Non-pigmented ciliary epithelial cell (primary cell): ENCODE data around the gene LRRK1.
A peak's percentile ranks its signal among the peaks of the same experiment; 100 is the strongest.

Source experiments
- DNase-seq: peaks from one replicate; pipeline ENCODE4 v3.0.0-alpha.2; 2010; ENCODE audit warnings: low read depth

Gene LRRK1

GRCh38 chr15:101024706-101025500, 105.7 kb downstream of the LRRK1 start:
- DNase-seq, result no peak

DNA sequence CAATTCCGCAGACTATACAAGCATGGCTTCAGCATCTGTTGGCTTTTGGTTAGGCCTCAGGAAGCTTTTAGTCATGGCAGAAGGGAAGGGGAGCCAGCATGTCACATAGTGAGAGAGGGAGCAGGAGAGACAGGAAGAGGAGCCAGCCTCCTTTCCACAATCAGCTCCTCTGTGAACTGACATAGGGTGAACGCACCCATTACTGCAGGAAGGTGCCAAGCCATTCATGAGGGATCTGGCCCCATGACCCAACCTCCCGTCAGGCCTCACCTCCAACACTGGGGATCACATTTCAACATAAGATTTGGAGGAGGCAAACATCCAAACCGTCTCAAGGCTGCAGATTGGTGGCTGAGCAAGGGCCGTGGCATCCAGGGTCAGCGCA, 106.3 kb downstream of the LRRK1 start:
- no peak for DNase-seq

- no peak for DNase-seq
Observed at GRCh38 chr15:101025896-101026631, 106.9 kb downstream of the LRRK1 start.

- DNase-seq, result no peak
Observed at GRCh38 chr15:101026656-101027272, 107.6 kb downstream of the LRRK1 start.

- no peak for DNase-seq
Observed at GRCh38 chr15:101027273-101027901, 108.2 kb downstream of the LRRK1 start.

GRCh38 chr15:101027920-101028319, 108.8 kb downstream of the LRRK1 start:
- DNase-seq, result no peak

DNA sequence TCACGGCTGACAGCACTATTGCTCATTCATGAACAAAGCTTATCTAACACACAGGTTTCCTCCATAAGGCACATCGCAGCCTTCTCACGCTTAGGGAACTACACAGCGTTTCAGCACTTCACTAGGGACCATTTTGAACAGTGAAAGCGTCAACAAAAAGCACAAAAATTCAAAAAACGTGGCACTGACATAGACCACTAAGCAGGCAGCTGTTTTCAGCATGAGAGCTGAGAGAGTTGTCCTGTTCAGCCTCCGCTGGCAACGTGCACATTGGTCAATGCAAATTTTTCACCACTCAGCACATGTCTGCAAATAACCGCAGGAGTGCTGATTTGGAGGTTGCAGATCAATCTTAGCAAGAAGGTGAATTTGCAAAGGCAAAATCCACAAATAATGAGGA, 109.2 kb downstream of the LRRK1 start:
- DNase-seq, result no peak

DNA sequence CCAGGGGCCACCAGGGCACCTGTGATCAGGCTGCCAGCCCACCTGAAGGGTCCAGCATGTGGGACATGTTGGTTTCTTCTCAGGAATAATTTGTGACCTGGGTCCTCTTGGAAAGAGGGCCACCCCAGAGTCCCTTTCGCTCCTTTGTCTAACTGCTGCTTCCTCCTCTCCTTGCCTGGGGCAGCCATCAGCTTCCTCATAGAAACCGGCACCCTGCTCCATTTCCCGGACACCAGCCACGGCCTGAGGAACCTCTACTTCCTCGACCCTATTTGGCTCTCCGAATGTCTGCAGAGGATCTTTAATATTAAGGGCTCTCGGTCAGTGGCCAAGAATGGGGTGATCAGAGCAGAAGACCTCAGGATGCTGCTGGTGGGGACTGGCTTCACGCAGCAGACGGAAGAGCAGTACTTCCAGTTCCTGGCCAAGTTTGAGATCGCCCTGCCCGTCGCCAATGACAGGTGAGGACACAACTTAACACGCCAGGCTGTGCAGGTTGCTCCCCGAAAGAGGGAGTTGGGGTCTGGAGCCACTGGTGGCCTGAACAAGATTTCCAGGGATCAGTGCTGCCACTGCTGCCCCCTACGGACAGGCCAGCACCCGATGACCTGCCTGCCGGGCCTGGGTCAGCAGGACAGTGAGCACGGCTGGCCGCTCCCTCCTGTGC, 109.7 kb downstream of the LRRK1 start:
- no peak for DNase-seq

GRCh38 chr15:101029971-101030661, 111.0 kb downstream of the LRRK1 start:
- no peak for DNase-seq

- DNase-seq, result no peak
Observed at GRCh38 chr15:101031213-101031612, 112.1 kb downstream of the LRRK1 start.

GRCh38 chr15:101033801-101034200, 114.6 kb downstream of the LRRK1 start:
- no peak for DNase-seq

DNA sequence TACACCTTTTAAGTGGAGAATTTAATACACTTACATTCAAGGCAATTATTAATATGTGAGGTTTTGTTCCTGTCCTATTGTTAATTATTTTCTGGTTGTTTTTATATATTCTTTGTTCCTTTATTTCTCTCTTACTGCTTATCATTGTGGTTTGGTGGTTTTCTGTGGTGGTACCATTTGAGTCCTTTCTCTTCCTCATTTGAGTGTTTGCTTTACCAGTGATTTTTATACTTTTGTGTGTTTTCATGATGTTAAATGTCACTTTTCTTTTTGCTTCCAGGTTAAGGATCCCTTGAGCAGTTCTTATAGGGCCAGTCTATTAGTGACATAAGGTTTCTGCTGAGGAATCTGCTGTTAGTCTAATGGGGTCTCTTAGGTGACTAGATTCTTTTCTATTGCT, 116.5 kb downstream of the LRRK1 start:
- DNase-seq, result no peak

DNA sequence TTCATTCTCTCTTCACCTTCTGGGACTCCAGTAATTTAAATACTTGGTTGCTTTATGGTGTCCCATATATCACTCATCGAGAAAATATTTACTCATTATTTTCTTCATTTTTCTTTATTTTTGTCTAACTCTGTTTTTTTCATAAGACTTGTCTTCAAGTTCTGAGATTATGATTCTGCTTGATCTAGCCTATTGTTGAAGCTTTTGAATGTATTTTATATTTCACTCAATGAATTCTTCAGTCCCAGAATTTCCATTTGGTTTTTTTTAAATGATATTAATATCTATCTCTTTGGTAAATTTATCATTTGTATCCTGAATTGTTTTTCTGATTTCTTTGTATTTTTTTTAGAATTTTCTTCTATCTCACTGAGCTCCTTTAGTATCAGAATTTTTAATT, 117.0 kb downstream of the LRRK1 start:
- DNase-seq, result no peak

DNA sequence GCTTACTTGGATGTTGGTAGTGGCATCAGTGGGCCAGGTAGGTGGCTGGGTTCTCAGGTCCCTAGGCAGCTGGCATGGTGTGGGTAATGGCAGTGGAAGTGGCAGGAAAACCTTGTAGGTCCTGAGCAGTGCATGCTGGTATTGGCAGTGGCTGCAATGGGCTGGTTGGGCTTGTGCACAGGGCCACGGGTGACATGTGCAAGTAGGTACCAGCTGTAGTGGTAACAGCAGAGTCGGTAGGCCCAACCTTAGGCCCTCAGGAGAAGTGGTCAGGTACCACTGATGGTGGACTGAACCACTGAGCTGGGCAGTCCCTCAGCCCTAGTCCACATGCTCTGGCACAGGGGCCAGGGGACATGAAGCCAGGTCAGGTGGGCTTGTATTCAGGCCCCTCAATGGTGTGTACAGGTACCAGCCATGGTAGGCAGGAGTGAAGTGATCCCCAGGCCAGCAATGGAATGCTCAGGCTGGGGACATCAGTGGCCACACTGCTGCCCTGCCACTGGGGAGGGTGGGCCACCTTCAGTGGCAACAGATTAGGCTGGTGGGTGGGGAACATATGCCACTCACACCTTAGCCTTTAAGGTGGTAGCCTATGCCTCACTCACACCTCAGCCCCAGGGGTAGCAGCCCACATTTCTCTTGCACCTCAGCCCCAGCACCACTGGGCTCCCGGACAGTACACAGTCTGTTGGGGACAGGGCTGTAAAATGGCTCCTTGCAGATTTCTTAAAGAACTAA, 118.1 kb downstream of the LRRK1 start:
- no peak for DNase-seq

DNA sequence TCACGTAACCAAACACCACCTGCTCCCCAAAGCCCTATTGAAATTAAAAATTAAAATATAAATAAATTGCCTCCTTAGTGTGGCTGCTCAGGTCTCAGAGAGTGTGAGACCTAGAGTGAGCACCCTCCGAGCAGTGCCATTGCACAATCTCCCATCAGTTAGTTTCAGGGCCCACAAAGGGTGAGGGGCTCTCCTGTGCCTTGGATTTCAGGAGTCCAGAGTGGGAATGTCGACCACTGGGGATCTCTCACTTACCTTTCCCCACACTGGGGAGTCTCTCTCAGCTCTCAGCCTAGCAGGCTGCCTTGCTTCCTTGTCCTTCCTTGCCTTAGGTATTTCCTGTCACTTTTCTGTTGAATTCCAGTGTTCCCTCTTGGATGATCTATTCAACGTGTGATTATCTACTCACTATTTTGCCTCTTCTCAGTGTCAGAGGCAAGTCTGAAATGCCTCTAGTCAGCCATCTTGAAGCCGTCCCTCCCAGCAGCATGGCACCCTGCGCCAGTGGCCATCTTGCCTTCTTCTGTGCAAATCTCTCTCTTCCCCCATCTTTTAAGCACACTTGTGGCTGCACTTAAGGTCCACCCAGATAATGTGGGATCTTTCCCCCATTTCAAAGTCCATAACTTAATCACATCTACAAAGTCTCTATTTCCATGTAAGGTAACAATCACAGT, 119.3 kb downstream of the LRRK1 start:
- no peak for DNase-seq

- peak; percentile 45 for DNase-seq
Observed at GRCh38 chr15:101039461-101039860, 120.3 kb downstream of the LRRK1 start.

DNA sequence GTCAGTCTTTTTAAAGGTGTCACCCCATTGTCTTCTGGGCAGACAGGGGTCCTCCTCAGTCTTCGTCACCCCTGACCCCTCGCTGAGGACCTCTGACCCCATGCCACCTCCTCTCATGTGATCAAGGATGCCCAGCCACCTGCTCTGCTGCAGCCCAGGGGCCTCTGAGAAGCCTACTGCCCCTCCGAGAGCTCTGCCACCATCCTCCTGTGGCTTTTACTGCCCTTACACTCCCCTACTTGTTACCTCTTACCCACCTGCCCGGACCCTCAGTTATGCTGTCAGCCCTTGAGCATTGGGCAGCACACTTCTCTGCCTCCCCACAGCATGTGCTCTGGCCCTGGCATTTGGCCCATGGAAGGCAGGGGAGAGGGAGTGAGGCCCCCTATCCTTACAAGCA, 123.2 kb downstream of the LRRK1 start:
- DNase-seq, result no peak

GRCh38 chr15:101043011-101043410, 123.9 kb downstream of the LRRK1 start:
- DNase-seq, result no peak

DNA sequence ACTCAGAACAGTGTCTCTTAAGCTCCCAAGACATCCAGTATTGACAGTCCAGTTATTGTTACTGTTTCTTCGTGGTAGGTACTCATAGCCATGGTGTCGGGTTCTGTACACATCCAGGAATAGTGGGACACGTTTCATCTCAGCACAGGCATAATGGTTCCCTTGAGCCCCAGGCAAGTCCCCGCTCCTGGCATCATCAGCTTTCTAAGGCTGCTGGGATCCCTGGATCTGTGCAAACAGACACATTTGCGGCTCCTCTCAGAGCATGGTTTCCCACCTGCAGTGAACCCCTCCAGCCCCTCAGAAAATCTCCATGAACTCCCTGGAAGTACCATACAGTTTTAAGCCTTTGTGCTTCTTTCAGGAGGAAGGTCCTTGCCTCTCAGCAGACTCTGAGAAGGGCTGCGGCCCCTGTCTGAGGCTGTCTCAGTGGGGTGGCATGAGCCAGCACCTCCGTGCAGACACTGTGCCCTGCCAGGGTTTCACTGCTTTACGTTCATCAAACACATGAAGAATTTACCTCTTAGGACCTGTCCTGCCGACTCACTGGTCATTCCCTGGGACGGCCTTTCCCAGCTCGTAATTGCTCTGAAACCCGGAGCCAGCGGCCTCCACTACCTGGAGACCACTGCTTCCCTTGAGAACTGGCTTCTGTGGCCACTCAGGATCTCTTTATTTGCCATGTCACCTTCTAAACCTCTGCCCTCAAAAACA, 124.9 kb downstream of the LRRK1 start:
- DNase-seq, result no peak
